IgD-negative memory B cell (primary cell): ENCODE results near the gene SLC9A8. TPM values are rescaled to one million over a fixed set of nuclear protein-coding genes. Genes with fewer than 3 reads are reported as not detected.
A peak's percentile ranks its signal among the peaks of the same experiment; 100 is the strongest.
"Not testable (repeated sequence)": the region's sequence is repeated elsewhere in the genome, so short reads cannot be mapped to it uniquely, and the experiment has no call there.

Experiments used
- H3K27ac Mint-ChIP-seq, 3 donors: one replicate each; pipeline ENCODE4 v1.8.0; 2020 to 2022; ENCODE audit warnings: mild to moderate bottlenecking in 3 of 3, mixed read lengths in 3 of 3, moderate library complexity in 1 of 3
- H3K27me3 Mint-ChIP-seq: one replicate; pipeline ENCODE4 v1.8.0; 2021; ENCODE audit warnings: mixed read lengths
- H3K36me3 Mint-ChIP-seq: one replicate; pipeline ENCODE4 v1.8.0; 2020; ENCODE audit warnings: mild to moderate bottlenecking, mixed read lengths
- H3K4me1 Mint-ChIP-seq, 3 donors: one replicate each; pipeline ENCODE4 v1.8.0; 2020 to 2022; ENCODE audit warnings: mixed read lengths in 3 of 3, mild to moderate bottlenecking in 1 of 3
- H3K4me3 Mint-ChIP-seq, 4 donors: one replicate each; pipeline ENCODE4 v1.8.0; 2020 to 2022; ENCODE audit warnings: mild to moderate bottlenecking in 4 of 4, mixed read lengths in 4 of 4, moderate library complexity in 3 of 4
- H3K9me3 Mint-ChIP-seq, 3 donors: one replicate each; pipeline ENCODE4 v1.8.0; 2020 to 2021; ENCODE audit warnings: mixed read lengths in 3 of 3, mild to moderate bottlenecking in 1 of 3
- polyA plus RNA-seq: library from polyadenylated mRNA; unstranded; fragments of 300-500 nt; fragmentation: Illumina TruSeq; gene quantifications from one replicate; pipeline ENCODE4 v1.2.3, GENCODE V29; 2021

The SLC9A8 gene
- polyA plus RNA-seq, 1 donor from 2014 or later = 13.2 TPM

GRCh38 chr20:49892817-49893216, 80.2 kb downstream of the SLC9A8 start:
- H3K27me3 Mint-ChIP-seq = no peaks in the 10 kb centered on the region
- H3K4me3 Mint-ChIP-seq = peak overlapping the region in 1 of 4 donors; percentile 58
- H3K36me3 Mint-ChIP-seq = peaks cover 4% of the 10 kb centered on the region
- peaks cover 18 to 22% (median 22%) of the 10 kb centered on the region in 3 donors for H3K4me1 Mint-ChIP-seq
- H3K9me3 Mint-ChIP-seq = no peaks in the 10 kb centered on the region
- H3K27ac Mint-ChIP-seq = no peak overlapping the region

DNA sequence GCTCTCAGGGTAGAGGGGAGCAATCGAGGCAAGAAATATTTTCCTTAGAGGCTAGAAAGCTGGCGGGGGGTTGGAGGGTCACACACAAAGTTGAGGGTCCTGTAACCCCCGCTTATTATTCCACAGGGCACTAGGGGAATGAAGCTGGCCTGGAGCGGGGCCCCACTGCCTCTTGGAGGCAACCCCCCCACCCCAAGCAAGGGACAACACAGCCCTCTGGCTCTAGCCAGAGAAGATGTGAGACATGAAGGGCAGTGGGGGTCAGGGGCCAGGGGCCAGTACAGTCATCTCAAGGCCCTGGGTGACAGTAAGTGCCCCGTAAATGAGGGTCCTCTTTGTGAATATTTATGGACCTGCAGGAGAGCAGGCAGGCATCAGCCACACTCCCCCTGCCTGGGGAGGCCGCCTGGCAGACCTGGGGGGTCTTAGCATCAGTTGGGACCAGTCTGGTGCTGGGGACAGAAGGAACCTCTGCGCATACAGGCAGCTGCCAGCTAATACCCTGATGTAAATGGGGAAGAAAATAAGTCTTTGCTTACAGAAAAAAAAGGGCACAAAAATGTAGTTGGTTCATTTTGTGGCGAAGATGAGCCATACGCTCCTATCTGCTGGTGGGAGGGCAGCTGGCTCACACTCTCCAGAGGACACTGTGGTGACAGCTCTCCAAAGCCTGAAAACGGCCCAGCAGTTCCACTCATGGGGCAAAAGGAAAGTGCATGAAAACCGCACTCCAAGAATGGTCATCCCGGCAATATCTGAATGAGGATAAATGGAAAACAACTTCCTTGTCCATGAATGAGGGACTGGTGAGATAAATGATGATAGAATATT, 80.8 kb downstream of the SLC9A8 start:
- Mint-ChIP-seq H3K27ac (no peak overlapping the region), H3K36me3 (peaks cover 2% of the 10 kb centered on the region), H3K9me3 (no peaks in the 10 kb centered on the region), H3K4me3 (peak overlapping the region; percentile 2 to 72 (median 58)), H3K4me1 (peaks cover 16 to 19% (median 18%) of the 10 kb centered on the region in 3 donors), H3K27me3 (no peaks in the 10 kb centered on the region)

DNA sequence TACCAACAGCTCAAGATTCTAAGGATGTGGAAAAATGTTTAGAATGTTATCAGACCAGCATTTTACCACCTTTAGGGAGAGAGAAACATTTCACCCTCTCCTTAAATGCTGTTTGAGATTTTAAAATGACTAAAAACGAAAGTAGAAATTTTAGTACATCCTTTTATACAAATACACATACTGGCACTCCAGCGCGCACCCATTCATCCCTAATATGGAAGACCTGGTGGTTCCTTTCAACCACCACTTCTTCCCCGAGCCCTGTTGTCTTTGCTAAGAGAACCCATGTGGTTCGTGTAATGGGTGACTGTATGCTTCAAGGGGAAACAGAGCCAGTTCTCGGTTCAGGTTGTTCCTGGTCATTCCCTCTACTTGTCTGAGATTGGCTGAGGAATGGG, 81.4 kb downstream of the SLC9A8 start:
- peaks cover 1% of the 10 kb centered on the region for H3K36me3 Mint-ChIP-seq
- H3K27me3 Mint-ChIP-seq = no peaks in the 10 kb centered on the region
- H3K4me3 Mint-ChIP-seq = peak overlapping the region in 2 of 4 donors; percentile 13 to 72
- no peaks in the 10 kb centered on the region for H3K9me3 Mint-ChIP-seq
- peaks cover 13 to 16% (median 16%) of the 10 kb centered on the region in 3 donors for H3K4me1 Mint-ChIP-seq
- H3K27ac Mint-ChIP-seq = peak overlapping the region in 1 of 3 donors; percentile 84

DNA sequence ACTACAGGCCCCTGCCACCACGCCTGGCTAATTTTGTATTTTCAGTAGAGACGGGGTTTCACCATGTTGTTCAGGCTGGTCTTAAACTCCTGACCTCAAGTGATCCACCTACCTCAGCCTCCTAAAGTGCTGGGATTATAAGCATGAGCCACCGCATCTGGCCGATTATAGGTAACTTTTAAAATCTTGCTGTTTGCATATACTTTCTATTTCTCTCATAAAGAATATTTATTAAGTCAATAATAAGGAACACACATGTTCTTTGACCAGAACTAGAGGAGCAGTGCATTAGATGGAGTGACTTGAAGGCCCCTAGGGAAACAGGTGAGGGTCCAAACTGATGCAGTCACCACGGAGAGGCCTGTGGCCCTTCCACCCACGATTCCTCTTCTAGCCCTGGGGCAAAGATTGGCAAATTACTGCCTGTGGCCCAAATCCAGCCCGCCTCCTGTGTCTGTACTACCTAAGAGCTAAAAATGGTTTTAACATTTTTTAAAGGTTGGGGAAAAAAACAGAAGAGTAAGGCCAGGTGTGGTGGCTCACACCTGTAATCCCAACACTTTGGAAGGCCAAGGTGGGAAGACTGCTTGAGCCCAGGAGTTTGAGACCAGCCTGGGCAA, 83.0 kb downstream of the SLC9A8 start:
- not testable (repeated sequence) for H3K36me3 Mint-ChIP-seq, H3K27me3 Mint-ChIP-seq, H3K27ac Mint-ChIP-seq, H3K9me3 Mint-ChIP-seq, H3K4me3 Mint-ChIP-seq
- peaks cover 13 to 16% (median 16%) of the 10 kb centered on the region in 3 donors for H3K4me1 Mint-ChIP-seq

- Mint-ChIP-seq H3K9me3 (no peaks in the 10 kb centered on the region), H3K4me1 (peaks cover 13 to 16% (median 16%) of the 10 kb centered on the region in 3 donors), H3K4me3 (no peak overlapping the region), H3K27me3 (no peaks in the 10 kb centered on the region), H3K27ac (no peak overlapping the region), H3K36me3 (peaks cover 1% of the 10 kb centered on the region)
These were observed 83.6 kb downstream of the SLC9A8 start for GRCh38 chr20:49896204-49896603.

DNA sequence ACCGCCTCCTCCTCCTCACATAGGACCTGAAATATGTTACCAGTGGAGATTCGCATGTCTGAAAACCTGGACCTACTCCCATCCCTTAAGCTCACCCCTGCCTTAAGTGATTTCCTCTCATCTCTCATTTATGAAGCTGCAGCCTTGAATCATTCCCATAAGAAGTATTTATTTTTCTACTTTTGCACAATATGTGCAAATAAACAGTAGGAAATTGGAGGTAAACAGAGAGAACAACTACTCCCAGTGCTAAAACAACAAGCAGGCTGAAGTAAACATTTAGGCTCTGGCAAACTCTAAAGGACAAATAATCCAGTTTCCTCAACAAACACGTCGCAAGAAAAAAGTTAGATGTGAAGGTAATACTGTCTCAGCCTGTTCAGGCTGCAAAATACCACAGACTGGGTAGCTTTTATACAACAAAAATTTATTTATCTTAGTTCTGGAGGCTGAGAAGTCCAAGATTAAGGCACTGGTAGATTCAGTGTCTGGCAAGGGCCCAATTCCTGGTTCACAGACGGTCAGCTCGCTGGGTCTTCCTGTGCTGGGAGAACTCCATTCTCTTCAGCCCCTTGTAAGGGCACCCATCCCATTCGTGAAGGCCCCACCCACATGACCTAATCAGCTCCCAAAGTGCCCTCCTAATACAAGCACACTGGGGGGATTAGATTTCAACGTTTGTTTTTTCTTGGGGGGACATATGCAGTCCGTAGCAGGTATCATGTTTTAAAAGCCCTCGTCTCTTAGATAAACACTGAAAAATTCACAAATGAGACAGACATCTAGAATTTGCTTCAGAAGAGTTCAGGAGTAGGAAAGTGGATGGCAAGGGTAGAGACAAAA, 87.1 kb downstream of the SLC9A8 start:
- no peaks in the 10 kb centered on the region for H3K27me3 Mint-ChIP-seq
- peak overlapping the region in 1 of 3 donors; percentile 23 for H3K27ac Mint-ChIP-seq
- H3K4me3 Mint-ChIP-seq = no peak overlapping the region
- no peaks in the 10 kb centered on the region for H3K4me1 Mint-ChIP-seq
- no peaks in the 10 kb centered on the region for H3K9me3 Mint-ChIP-seq
- peaks cover 1% of the 10 kb centered on the region for H3K36me3 Mint-ChIP-seq

DNA sequence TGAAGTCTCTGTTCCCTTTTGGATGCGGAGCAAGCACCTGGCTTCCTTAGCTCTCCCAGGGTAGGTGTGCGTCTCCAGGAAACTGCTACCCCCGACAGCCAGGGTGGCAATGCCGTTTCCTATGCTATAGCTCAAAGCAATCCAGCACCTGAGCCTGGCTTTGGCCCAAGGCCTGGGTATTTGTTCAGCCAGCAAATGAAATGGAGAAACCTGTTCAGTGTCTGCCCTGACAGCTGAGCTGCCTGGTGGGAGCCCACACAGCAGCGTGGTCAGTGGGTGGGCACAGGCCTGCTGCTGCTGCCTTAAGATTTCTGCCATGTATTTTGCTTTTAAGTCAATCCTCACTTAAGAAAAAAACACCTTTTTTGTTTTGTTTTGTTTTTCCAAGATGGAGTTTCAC, 89.0 kb downstream of the SLC9A8 start:
- H3K27ac Mint-ChIP-seq = no peak overlapping the region
- no peak overlapping the region for H3K4me3 Mint-ChIP-seq
- peaks cover 6% of the 10 kb centered on the region for H3K36me3 Mint-ChIP-seq
- no peaks in the 10 kb centered on the region for H3K9me3 Mint-ChIP-seq
- H3K4me1 Mint-ChIP-seq = no peaks in the 10 kb centered on the region
- H3K27me3 Mint-ChIP-seq = no peaks in the 10 kb centered on the region

DNA sequence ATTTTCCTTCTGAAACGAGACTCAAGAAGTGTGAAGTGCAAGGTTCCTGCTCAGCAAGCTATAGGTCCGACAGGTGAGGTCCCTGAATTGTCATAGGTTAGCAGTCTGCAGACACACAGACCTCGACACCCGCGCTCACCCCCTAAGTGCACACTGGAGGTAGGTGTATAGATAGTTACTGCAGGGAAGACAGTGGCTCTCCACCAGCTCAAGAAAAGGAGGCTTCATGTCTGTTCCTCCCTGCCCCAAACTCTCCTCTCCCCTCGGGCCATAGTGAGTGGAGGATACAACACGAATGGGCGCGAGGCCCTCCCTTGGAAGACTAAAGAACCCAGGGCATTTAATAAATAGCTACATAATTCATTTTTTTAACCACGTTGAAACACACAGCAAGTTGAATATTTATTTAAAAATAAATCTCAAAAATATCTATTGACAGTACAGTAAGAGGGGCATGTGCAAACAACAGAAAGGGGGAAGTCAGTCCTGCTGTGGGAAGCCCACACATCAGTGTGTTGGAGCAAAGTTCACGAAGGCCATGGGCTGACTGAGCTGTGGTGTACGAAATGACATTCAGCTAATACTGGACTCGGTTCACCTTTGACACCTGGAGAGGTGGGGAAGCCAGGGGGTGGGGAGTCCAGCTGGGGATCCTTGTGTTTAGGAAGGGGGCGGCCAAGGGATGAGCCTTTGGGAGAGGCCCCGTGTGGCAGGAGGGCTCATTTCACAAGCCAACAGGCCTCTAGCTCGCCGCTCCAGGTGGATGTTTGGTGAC, 92.0 kb downstream of the SLC9A8 start:
- peak overlapping the region in 1 of 3 donors; percentile 80 for H3K27ac Mint-ChIP-seq
- no peaks in the 10 kb centered on the region for H3K9me3 Mint-ChIP-seq
- H3K4me1 Mint-ChIP-seq = no peaks in the 10 kb centered on the region
- H3K4me3 Mint-ChIP-seq = no peak overlapping the region
- peaks cover 9% of the 10 kb centered on the region for H3K36me3 Mint-ChIP-seq
- no peaks in the 10 kb centered on the region for H3K27me3 Mint-ChIP-seq

- H3K4me3 Mint-ChIP-seq = no peak overlapping the region
- H3K4me1 Mint-ChIP-seq = no peaks in the 10 kb centered on the region
- peaks cover 9% of the 10 kb centered on the region for H3K36me3 Mint-ChIP-seq
- H3K27ac Mint-ChIP-seq = peak overlapping the region in 1 of 3 donors; percentile 48
- H3K27me3 Mint-ChIP-seq = no peaks in the 10 kb centered on the region
- no peaks in the 10 kb centered on the region for H3K9me3 Mint-ChIP-seq
These were observed 92.9 kb downstream of the SLC9A8 start for GRCh38 chr20:49905415-49906091.

DNA sequence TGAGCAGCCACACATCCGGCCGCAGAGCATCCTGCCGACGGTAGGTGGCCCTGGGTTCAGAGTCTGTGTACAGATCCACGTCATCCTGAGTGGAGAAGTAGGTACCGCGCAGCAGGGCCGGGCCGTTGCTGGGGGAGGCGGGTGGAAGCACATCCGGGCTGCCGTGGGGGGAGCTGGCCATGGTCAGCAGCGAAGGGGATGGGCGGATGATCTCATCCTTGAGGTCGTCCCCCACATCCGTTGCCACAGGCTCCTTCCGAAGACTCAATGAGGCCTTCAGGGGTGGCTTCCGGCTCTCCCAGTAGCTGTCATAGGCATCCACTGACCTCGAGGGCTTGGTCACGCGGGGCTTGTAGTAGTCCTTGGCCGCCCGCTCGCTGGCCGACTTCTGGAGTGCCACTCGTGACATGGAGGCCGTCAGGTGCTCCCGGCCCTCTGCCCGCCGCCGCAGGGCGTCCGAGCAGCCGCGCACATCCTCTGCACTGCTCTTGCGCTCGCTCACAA, 93.5 kb downstream of the SLC9A8 start:
- Mint-ChIP-seq H3K9me3 (no peaks in the 10 kb centered on the region), H3K36me3 (peaks cover 11% of the 10 kb centered on the region), H3K27ac (peak overlapping the region in 1 of 3 donors; percentile 48)

GRCh38 chr20:49906615-49907154, 94.1 kb downstream of the SLC9A8 start:
- no peaks in the 10 kb centered on the region for H3K9me3 Mint-ChIP-seq
- H3K36me3 Mint-ChIP-seq = peaks cover 11% of the 10 kb centered on the region
- H3K27me3 Mint-ChIP-seq = no peaks in the 10 kb centered on the region
- peaks cover 0 to 2% (median 0%) of the 10 kb centered on the region in 3 donors for H3K4me1 Mint-ChIP-seq
- no peak overlapping the region for H3K27ac Mint-ChIP-seq
- H3K4me3 Mint-ChIP-seq = peak overlapping the region in 1 of 4 donors; percentile 26

More for the DNA sequence above, 93.5 kb downstream of the SLC9A8 start:
- no peaks in the 10 kb centered on the region for H3K27me3 Mint-ChIP-seq
- H3K4me3 Mint-ChIP-seq = peak overlapping the region in 1 of 4 donors; percentile 26
- H3K4me1 Mint-ChIP-seq = peaks cover 0 to 2% (median 0%) of the 10 kb centered on the region in 3 donors

DNA sequence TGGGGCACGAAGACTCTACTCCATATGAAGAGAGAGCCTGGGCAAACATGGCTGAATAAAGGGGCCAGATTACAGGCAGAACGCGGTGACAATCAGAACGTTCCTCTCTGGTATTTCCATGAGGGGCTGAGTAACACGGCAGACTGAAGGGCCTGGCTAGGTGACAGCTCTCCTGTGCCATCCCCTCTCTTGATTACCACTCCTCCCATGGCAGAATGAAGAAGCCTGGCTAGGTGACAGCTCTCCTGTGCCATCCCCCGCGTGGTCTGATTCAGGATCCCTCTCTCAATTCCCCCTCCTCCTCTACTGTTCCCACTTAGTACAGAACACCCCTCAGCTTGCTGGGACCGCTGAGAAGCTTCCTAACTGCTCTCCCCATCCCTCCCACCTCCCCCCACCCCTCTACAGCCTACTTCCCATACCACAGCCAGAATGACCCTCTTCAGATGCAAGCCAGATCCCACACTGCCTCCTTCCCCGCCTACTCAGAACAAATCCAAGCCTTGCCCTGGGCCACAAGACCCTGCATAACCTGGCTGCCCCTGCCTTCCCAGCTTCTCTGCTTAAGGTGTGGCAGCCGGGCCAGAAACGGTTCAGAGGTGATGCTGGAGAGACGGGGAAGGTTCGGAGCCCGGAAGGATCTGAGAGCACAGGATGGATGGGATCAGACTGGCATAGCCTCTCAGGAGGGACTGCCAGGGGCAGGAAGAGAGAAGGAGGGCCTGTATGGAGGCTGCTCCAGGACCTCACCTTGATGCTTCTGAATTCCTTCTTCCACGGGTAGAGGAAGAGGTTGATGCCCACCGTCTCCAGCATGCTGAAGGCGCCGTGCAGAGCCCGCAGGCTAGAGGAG, 95.0 kb downstream of the SLC9A8 start:
- Mint-ChIP-seq H3K4me3 (peak overlapping the region in 1 of 4 donors; percentile 14), H3K36me3 (peaks cover 11% of the 10 kb centered on the region), H3K27ac (peak overlapping the region in 1 of 3 donors; percentile 74), H3K27me3 (no peaks in the 10 kb centered on the region), H3K4me1 (peaks cover 3 to 4% (median 4%) of the 10 kb centered on the region in 3 donors), H3K9me3 (no peaks in the 10 kb centered on the region)

DNA sequence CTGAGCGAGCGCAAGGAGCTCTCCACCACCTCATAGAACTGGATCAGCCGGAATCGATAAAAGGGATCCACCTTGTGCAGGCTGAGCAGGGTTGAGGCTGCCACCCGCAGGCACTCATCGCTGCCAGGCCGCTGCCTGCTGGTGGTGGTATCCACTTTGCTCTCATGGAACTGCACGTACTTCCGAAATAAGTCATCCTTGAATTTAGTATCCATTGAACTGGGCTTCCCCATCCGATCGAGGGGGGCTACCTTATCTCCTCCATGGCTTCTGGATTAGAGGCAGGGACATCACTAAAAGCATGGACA, 95.6 kb downstream of the SLC9A8 start:
- H3K4me1 Mint-ChIP-seq = peaks cover 4 to 5% (median 4%) of the 10 kb centered on the region in 3 donors
- peak overlapping the region in 1 of 4 donors; percentile 20 for H3K4me3 Mint-ChIP-seq
- peak overlapping the region in 1 of 3 donors; percentile 74 for H3K27ac Mint-ChIP-seq
- peaks cover 11% of the 10 kb centered on the region for H3K36me3 Mint-ChIP-seq
- no peaks in the 10 kb centered on the region for H3K9me3 Mint-ChIP-seq
- H3K27me3 Mint-ChIP-seq = no peaks in the 10 kb centered on the region
